A549 treated with GW870086 at 1 μM for 4 hours (cell line): ENCODE results near the gene SLC35G6. TPM values are rescaled to one million over a fixed set of nuclear protein-coding genes. Genes with fewer than 3 reads are reported as not detected.

Experiments used
- total RNA-seq: library from RNA; stranded (reverse); fragments of 200-300 nt; extraction: Qiagen RNA extraction; gene quantifications from 5 replicates; pipeline ENCODE4 v1.2.3, GENCODE V29; 2022; ENCODE audit warnings: low read depth

Gene SLC35G6
- total RNA-seq = not detected in 5 replicates

DNA sequence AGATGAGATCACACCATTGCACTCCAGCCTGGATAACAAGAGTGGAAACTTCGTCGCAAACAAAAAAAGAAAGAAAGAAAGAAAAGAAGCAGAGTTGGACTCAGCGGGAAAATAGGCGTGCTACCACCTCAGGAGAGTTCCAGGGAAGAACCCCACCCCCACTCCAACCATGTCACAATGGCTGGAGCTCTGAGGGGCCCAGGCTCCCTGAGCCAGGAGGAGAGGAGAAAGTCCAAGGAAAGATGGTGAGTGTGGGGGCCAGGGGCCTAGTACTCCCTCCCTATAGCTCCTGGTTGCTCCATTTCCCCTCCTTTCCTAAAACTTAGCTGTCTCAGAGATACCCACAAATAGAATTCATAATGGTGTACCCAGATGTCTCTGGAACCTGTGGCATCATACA, at the start of gene SLC35G6:
Gene SLC35G6, plus strand, starts transcription at position 172 of the 400 bp plus-strand sequence. Its CDS starts 71 bp downstream, at position 243.

GRCh38 chr17:7439462-7440112, 41.7 kb upstream of the SLC35G6 start, which contains the start of gene FGF11:
Gene FGF11 (plus strand): TSS chr17:7439512. CDS start chr17:7439621, 109 bp downstream.

GRCh38 chr17:7444682-7445618, 36.3 kb upstream of the SLC35G6 start, which contains the start of gene CHRNB1:
Gene CHRNB1 (plus strand): TSS chr17:7445061. CDS start chr17:7445128, 67 bp downstream.

DNA sequence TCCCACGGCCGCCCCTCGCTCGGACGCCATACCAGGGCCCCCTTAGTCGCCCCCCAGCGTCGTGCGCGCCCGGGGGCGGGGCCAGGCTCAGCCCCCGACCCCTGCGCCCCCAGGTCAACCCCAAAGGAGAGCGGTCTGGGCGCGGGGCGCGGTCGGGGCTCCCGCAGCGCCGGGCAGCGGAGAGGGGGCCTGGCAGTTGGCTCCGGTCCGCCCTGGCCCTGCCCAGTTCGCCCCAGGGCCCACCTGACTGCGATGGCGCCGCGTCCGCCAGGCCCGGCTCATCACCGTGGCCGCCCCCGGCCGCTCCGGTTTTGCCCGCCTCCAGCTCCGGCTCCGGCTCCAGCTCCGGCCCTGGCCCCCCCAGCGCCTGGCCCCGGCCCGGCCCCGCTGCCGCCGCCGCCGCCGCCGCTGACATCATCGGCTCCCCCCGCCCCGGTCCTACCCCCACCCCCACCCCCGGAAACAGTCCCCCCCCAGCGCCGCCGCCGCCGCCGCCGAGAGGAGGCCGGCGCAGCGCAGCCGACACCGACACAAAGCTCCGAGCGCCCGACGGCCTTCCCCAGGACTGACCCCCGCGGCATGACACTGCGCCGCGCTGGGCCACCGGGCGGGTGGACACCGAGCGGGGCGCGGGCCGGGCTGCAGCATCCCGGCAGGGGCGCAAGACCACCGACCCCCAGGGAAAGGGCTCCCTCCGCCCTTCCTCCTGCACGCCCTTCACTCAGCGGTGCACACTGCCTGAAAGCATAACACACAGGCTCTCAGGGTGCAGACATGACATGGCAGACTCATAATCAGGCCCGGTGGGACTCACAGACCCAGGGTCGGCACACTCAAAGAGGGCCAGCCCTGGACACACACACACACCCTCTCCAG, 1.8 kb upstream of the SLC35G6 start, which contains the start of gene ZBTB4:
Gene ZBTB4, minus strand, starts transcription at position 419 of the 876 bp plus-strand sequence. CDS start 12,830 bp downstream, outside the sequence.

DNA sequence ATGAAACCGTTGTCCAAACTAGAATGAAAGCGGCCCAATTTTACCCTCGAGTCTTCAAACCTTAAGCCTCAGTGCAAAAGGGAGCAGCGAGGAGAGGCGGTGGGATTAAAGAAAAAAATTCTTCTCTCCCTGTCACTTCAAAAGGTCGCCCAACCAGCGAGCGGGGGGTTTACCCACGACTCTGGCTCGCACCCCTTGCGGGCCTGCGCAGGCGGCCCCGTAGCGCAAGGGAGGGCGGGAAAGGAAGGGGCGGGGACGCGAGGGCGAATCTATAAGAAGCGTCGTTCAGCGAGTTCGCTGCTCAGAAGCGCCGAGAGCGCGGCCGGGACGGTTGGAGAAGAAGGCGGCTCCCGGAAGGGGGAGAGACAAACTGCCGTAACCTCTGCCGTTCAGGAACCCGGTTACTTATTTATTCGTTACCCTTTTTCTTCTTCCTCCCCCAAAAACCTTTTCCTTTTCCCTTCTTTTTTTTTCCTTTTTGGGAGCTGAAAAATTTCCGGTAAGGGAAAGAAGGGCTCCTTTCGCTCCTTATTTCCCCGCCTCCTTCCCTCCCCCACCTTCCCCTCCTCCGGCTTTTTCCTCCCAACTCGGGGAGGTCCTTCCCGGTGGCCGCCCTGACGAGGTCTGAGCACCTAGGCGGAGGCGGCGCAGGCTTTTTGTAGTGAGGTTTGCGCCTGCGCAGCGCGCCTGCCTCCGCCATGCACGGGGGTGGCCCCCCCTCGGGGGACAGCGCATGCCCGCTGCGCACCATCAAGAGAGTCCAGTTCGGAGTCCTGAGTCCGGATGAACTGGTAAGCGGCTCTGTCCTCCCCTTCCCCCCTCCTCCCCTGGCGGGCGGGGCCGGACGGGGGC, 3.0 kb downstream of the SLC35G6 start, which contains the start of gene POLR2A:
Gene POLR2A, plus strand, starts transcription at position 300 of the 852 bp plus-strand sequence.

Other genes starting within 250 kb of the SLC35G6 start
- 31.8 to 38.4 TPM (median 37.3 TPM) in 5 replicates for gene DVL2, start 246.9 kb upstream of the SLC35G6 start, total RNA-seq
- gene PHF23, start 242.0 kb upstream of the SLC35G6 start, total RNA-seq = 80.8 to 113 TPM (median 94.7 TPM) in 5 replicates
- gene GABARAP, start 239.0 kb upstream of the SLC35G6 start, total RNA-seq = 629 to 795 TPM (median 688 TPM) in 5 replicates
- gene CTDNEP1, start 229.7 kb upstream of the SLC35G6 start, total RNA-seq = 209 to 247 TPM (median 236 TPM) in 5 replicates
- 124 to 134 TPM (median 126 TPM) in 5 replicates for gene ELP5, start 229.2 kb upstream of the SLC35G6 start, total RNA-seq
- gene CLDN7, start 219.0 kb upstream of the SLC35G6 start, total RNA-seq = 1.7 to 2.5 TPM (median 2.1 TPM) in 5 replicates
- 0.17 to 0.64 TPM (median 0.45 TPM) in 5 replicates for gene SLC2A4, start 199.7 kb upstream of the SLC35G6 start, total RNA-seq
- gene YBX2, start 186.8 kb upstream of the SLC35G6 start, total RNA-seq = 0.22 to 0.91 TPM (median 0.52 TPM) in 5 replicates
- 1,622 to 1,789 TPM (median 1,677 TPM) in 5 replicates for gene EIF5A, start 173.8 kb upstream of the SLC35G6 start, total RNA-seq
- 84.7 to 101 TPM (median 95.3 TPM) in 5 replicates for gene GPS2, start 166.1 kb upstream of the SLC35G6 start, total RNA-seq
- gene NEURL4, start 152.1 kb upstream of the SLC35G6 start, total RNA-seq = 25.3 to 31.6 TPM (median 30.1 TPM) in 5 replicates
- gene ACAP1, start 144.9 kb upstream of the SLC35G6 start, total RNA-seq = 1.7 to 5.4 TPM (median 3.1 TPM) in 5 replicates
- 9.4 to 13.4 TPM (median 10.7 TPM) in 5 replicates for gene KCTD11, start 129.3 kb upstream of the SLC35G6 start, total RNA-seq
- not detected in 5 replicates for gene TMEM95, start 126.3 kb upstream of the SLC35G6 start, total RNA-seq
- gene TNK1, start 100.4 kb upstream of the SLC35G6 start, total RNA-seq = 1.4 to 2.0 TPM (median 1.5 TPM) in 5 replicates
- 38.1 to 44.3 TPM (median 41.3 TPM) in 5 replicates for gene PLSCR3, start 86.9 kb upstream of the SLC35G6 start, total RNA-seq
- 202 to 227 TPM (median 216 TPM) in 5 replicates for gene TMEM256, start 77.3 kb upstream of the SLC35G6 start, total RNA-seq
- gene NLGN2, start 73.6 kb upstream of the SLC35G6 start, total RNA-seq = 13.2 to 18.5 TPM (median 17.1 TPM) in 5 replicates
- 0.14 TPM in 1 of 5 replicates, not detected in the others for gene SPEM1, start 61.1 kb upstream of the SLC35G6 start, total RNA-seq
- 0.14 TPM in 1 of 5 replicates, not detected in the others for gene SPEM2, start 55.8 kb upstream of the SLC35G6 start, total RNA-seq
- gene SPEM3, start 52.6 kb upstream of the SLC35G6 start, total RNA-seq = not detected in 5 replicates
- 10.2 to 13.7 TPM (median 12.1 TPM) in 5 replicates for gene TMEM102, start 46.0 kb upstream of the SLC35G6 start, total RNA-seq
- 0.43 to 1.3 TPM (median 1.1 TPM) in 5 replicates for gene FGF11, start 41.9 kb upstream of the SLC35G6 start, total RNA-seq
- gene CHRNB1, start 36.4 kb upstream of the SLC35G6 start, total RNA-seq = 7.3 to 11.0 TPM (median 9.1 TPM) in 5 replicates
- 18.5 to 23.4 TPM (median 22.7 TPM) in 5 replicates for gene ZBTB4, start 1.8 kb upstream of the SLC35G6 start, total RNA-seq
- 63.4 to 76.8 TPM (median 71.8 TPM) in 5 replicates for gene POLR2A, start 2.9 kb downstream of the SLC35G6 start, total RNA-seq
- gene TNFSF12, start 67.6 kb downstream of the SLC35G6 start, total RNA-seq = 9.1 to 12.2 TPM (median 10.8 TPM) in 5 replicates
- gene TNFSF13, start 77.3 kb downstream of the SLC35G6 start, total RNA-seq = 0.37 to 1.1 TPM (median 0.87 TPM) in 5 replicates
- gene SENP3, start 80.5 kb downstream of the SLC35G6 start, total RNA-seq = 85.2 to 101 TPM (median 93.8 TPM) in 5 replicates
- 25.6 to 35.0 TPM (median 28.2 TPM) in 5 replicates for gene CD68, start 98.2 kb downstream of the SLC35G6 start, total RNA-seq
- gene MPDU1, start 102.4 kb downstream of the SLC35G6 start, total RNA-seq = 112 to 145 TPM (median 126 TPM) in 5 replicates
- gene SOX15, start 108.6 kb downstream of the SLC35G6 start, total RNA-seq = 0.13 to 0.30 TPM (median 0.14 TPM) in 5 replicates
- 44.0 to 59.8 TPM (median 56.2 TPM) in 5 replicates for gene FXR2, start 133.5 kb downstream of the SLC35G6 start, total RNA-seq
- gene SAT2, start 146.4 kb downstream of the SLC35G6 start, total RNA-seq = 65.1 to 91.4 TPM (median 81.4 TPM) in 5 replicates
- gene SHBG, start 148.7 kb downstream of the SLC35G6 start, total RNA-seq = 0.29 to 1.1 TPM (median 0.42 TPM) in 5 replicates
- gene ATP1B2, start 169.5 kb downstream of the SLC35G6 start, total RNA-seq = 0.12 to 0.42 TPM (median 0.26 TPM) in 5 replicates
- gene TP53, start 206.0 kb downstream of the SLC35G6 start, total RNA-seq = 38.4 to 46.5 TPM (median 42.3 TPM) in 5 replicates
- gene WRAP53, start 207.0 kb downstream of the SLC35G6 start, total RNA-seq = 29.3 to 48.6 TPM (median 40.8 TPM) in 5 replicates
- 1.3 to 1.6 TPM (median 1.5 TPM) in 5 replicates for gene EFNB3, start 223.8 kb downstream of the SLC35G6 start, total RNA-seq
- gene DNAH2, start 236.3 kb downstream of the SLC35G6 start, total RNA-seq = 0.01 to 0.10 TPM (median 0.05 TPM) in 4 of 5 replicates, not detected in the other